ENCODE data around the gene DGKD. TPM values are rescaled to one million over a fixed set of nuclear protein-coding genes. Genes with fewer than 3 reads are reported as not detected.

The DGKD gene
- total and polyA plus RNA-seq, 2 experiments from 2014 or later = 3.9 to 4.0 TPM

DNA sequence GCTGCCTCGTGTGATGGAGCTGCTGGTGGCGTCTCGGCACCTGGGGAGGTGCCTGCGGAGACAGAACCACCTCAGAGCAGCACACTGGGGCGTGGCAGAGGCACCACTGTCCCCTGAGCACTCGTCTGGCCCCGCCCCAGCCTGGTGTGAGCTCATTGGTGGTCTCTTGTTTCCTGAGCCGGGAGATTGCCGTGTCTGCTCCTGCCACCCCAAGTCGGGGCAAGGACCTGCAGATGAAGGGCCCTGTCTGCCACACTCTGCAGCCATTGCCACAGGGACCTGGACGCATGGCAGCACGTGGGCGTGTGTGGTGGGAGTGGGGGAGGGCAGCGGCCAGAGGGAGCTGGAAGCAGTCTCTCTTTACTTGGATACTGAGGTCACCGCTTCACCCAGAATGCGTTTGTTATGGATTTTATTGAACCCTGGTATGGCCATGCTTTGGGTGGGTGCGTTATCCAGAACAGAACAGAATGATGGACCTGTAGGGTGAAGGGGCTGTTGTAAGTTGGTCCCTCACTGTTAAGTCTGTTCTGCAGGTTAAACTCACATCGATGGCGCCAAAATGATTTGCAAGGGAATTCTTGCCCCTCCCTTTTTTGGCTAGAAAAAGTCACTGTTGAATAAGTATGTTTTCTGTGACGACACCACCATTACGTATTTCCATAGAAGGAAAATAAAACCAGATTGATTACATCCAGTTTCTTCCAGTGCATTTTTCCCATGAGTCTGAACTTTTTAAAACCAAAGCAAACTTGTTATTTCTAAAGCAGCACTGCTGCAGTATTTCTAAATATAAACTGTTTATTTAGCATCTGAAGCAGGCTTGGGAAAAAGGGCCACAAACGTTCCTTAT, 120.2 kb downstream of the DGKD start:
- TF ChIP-seq EZH2phosphoT487 (IDR thresholded peaks at IDR 0.05; ENCODE audit: insufficient read depth, low read depth) (no peak), EZH2 (IDR thresholded peaks at IDR 0.05; ENCODE audit: insufficient read depth, poor library complexity, severe bottlenecking) (no peak)
- no peaks in the 10 kb centered on the region for H4K20me1 ChIP-seq (ENCODE audit: insufficient read depth)
- H3K4me1 ChIP-seq (ENCODE audit: insufficient read depth) = no peaks in the 10 kb centered on the region
- H3K36me3 ChIP-seq (ENCODE audit: low read depth) = peaks cover 4% of the 10 kb centered on the region; the same call in 1 of the 2 replicates
- no peaks in the 10 kb centered on the region for H3K27me3 ChIP-seq (replicated peaks; ENCODE audit: insufficient read depth)
- 82 to 83% methylated on average over 22 of the region's 22 CpGs for WGBS, 2 experiments (ENCODE audit: low coverage in 1 of 2, low lambda C conversion rate in 2 of 2, missing lambda C conversion rate in 2 of 2)
- no peaks in the 10 kb centered on the region for H3K9me2 ChIP-seq (ENCODE audit: insufficient read depth)
- H3K27ac ChIP-seq = no peak overlapping the region
- no peak overlapping the region for H3K9ac ChIP-seq
- in situ Hi-C loops (cut with MboI) = no loop called here
- no peaks in the 10 kb centered on the region for H3K9me3 ChIP-seq (ENCODE audit: low read depth)
- H2AFZ ChIP-seq = no peak overlapping the region
- no peaks in the 10 kb centered on the region for H3F3A ChIP-seq (ENCODE audit: insufficient read depth)
- no peak overlapping the region for H3K4me2 ChIP-seq (ENCODE audit: unreplicated experiment)
- H3K79me2 ChIP-seq (ENCODE audit: insufficient read depth) = no peaks in the 10 kb centered on the region
- no peak overlapping the region for H3K4me3 ChIP-seq
- DNase-seq = no peak

DNA sequence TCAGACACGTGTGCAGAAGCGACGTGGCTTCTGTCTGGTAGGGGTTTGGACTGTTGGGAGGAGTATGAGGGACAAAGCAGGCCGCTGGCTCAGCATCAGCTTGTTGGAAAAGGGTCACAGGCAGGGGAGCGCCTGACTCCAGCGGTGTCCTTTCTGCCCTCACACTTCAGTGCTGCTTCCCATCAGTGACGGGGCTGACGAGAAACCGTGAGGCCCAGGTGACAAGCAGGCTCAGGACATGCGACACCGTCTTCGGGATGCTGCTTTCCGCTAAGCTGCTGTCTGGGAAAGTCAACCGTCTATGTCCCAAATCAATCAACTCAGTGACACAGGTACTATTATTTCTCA, 121.7 kb downstream of the DGKD start:
- H3K9me2 ChIP-seq (ENCODE audit: insufficient read depth) = no peaks in the 10 kb centered on the region
- H3K4me3 ChIP-seq = no peak overlapping the region
- DNase-seq = no peak
- in situ Hi-C loops (cut with MboI) = no loop called here
- TF ChIP-seq EZH2 (IDR thresholded peaks at IDR 0.05; ENCODE audit: insufficient read depth, poor library complexity, severe bottlenecking) (no peak), EZH2phosphoT487 (IDR thresholded peaks at IDR 0.05; ENCODE audit: insufficient read depth, low read depth) (no peak)
- no peaks in the 10 kb centered on the region for H4K20me1 ChIP-seq (ENCODE audit: insufficient read depth)
- H3F3A ChIP-seq (ENCODE audit: insufficient read depth) = no peaks in the 10 kb centered on the region
- 91 to 92% methylated on average over 14 of the region's 14 CpGs for WGBS, 2 experiments (ENCODE audit: low coverage in 1 of 2, low lambda C conversion rate in 2 of 2, missing lambda C conversion rate in 2 of 2)
- H2AFZ ChIP-seq = no peak overlapping the region
- H3K27ac ChIP-seq = no peak overlapping the region
- no peak overlapping the region for H3K9ac ChIP-seq
- peaks cover 6% of the 10 kb centered on the region; the same call in 1 of the 2 replicates for H3K36me3 ChIP-seq (ENCODE audit: low read depth)
- no peaks in the 10 kb centered on the region for H3K9me3 ChIP-seq (ENCODE audit: low read depth)
- H3K4me2 ChIP-seq (ENCODE audit: unreplicated experiment) = no peak overlapping the region
- no peaks in the 10 kb centered on the region for H3K4me1 ChIP-seq (ENCODE audit: insufficient read depth)
- no peaks in the 10 kb centered on the region for H3K79me2 ChIP-seq (ENCODE audit: insufficient read depth)
- H3K27me3 ChIP-seq (replicated peaks; ENCODE audit: insufficient read depth) = no peaks in the 10 kb centered on the region

DNA sequence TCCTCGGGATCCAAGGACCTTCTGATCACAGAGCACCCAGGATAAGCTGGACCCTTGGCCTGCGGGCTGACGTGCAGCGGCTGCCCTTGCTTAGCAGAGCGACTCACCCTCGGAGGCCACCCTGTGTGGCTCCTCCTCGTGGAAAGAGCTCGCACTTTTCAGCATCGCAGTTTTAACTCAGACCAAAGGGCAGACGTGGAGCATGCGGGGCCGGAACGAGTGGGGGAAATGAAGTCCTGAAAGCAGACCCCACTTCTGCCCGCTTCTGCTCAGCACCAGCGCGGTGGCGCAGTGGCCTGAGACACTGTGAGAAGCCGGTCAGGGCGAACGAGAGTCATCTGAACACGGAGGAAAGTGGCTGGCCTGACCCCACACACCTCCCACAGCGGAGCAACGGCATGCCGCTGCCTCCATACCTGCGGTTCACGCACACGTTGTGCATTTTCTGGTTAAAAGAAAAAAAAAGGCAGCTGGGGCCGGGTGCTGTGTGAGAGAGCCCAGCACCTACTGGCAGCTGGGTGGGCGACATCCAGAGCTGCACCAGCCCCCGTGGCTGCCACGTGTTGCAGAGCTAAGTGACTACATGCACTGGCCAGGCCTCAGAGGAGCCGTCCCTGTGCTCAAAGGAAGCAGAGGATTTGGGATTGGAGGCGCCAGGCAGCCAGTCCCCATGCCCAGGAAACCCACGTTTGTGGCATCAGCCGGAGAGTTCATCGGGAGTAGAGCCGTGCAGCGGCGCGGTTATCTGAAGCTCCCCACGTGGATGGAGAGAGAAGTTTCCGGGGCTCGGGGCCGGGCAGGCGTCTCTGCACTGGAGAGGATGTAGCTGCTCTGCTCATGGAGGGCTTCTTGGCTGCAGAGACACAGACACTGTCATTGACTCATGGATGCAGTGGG, 122.6 kb downstream of the DGKD start:
- Histone ChIP-seq H3K9me3 (ENCODE audit: low read depth) (no peaks in the 10 kb centered on the region), H3K9me2 (ENCODE audit: insufficient read depth) (no peaks in the 10 kb centered on the region), H2AFZ (no peak overlapping the region), H3F3A (ENCODE audit: insufficient read depth) (no peaks in the 10 kb centered on the region), H3K4me2 (ENCODE audit: unreplicated experiment) (no peak overlapping the region), H3K4me3 (no peak overlapping the region), H4K20me1 (ENCODE audit: insufficient read depth) (no peaks in the 10 kb centered on the region), H3K79me2 (ENCODE audit: insufficient read depth) (no peaks in the 10 kb centered on the region), H3K9ac (no peak overlapping the region), H3K4me1 (ENCODE audit: insufficient read depth) (no peaks in the 10 kb centered on the region), H3K36me3 (ENCODE audit: low read depth) (peaks cover 9% of the 10 kb centered on the region; the same call in 1 of the 2 replicates), H3K27ac (no peak overlapping the region), H3K27me3 (replicated peaks; ENCODE audit: insufficient read depth) (no peaks in the 10 kb centered on the region)
- 98% methylated on average over 45 of the region's 45 CpGs for WGBS, 2 experiments (ENCODE audit: low coverage in 1 of 2, low lambda C conversion rate in 2 of 2, missing lambda C conversion rate in 2 of 2)
- TF ChIP-seq EZH2 (IDR thresholded peaks at IDR 0.05; ENCODE audit: insufficient read depth, poor library complexity, severe bottlenecking) (no peak), EZH2phosphoT487 (IDR thresholded peaks at IDR 0.05; ENCODE audit: insufficient read depth, low read depth) (no peak)
- in situ Hi-C loops (cut with MboI) = no loop called here
- DNase-seq = no peak

DNA sequence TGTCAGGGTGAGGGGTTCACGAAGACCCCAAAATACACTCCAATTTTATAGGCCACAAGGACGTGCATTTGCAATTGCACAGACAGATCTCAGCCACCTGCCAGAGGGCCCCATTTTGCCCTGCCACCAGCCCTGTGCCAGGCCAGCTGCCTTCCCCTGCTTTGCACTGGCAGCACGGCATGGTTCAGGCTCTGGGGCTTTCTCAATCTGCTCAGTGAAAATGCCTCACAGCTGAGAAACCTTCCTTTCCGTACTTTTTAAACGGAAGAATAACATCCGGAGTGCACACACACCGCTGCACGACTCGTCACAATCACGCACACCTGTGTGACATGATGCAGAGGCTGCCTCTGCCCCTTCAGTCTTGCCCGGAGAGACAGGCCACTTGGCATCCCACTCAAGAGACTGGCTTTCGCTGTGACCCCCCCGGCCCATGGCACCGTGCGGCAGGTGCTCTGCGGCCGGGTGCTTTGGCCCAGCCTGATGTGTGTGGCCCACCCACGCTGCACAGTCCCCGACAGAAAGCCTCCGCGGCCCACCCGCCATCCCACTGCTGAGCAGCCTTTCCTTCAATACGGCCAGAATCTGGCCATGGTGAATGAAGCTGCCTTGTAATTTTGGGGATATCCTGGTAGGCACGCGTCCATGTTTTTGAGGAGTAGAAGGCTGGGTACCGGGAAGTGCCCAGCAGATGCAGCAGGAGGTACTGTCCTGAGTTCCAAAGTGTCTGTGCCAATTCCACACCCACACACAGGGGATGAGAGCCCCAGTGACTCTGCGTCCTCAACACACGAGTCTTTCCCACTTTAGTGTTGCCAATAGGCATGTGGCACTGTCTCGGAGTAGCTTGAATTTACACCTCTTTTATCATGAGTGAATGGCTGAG, 123.5 kb downstream of the DGKD start:
- Histone ChIP-seq H2AFZ (no peak overlapping the region), H3K9ac (no peak overlapping the region), H3K27me3 (replicated peaks; ENCODE audit: insufficient read depth) (no peaks in the 10 kb centered on the region), H3K9me3 (ENCODE audit: low read depth) (no peaks in the 10 kb centered on the region), H3K79me2 (ENCODE audit: insufficient read depth) (no peaks in the 10 kb centered on the region), H3K27ac (no peak overlapping the region), H4K20me1 (ENCODE audit: insufficient read depth) (no peaks in the 10 kb centered on the region), H3K36me3 (ENCODE audit: low read depth) (peaks cover 16% of the 10 kb centered on the region; the same call in 1 of the 2 replicates), H3K4me1 (ENCODE audit: insufficient read depth) (no peaks in the 10 kb centered on the region), H3F3A (ENCODE audit: insufficient read depth) (no peaks in the 10 kb centered on the region), H3K9me2 (ENCODE audit: insufficient read depth) (no peaks in the 10 kb centered on the region), H3K4me3 (no peak overlapping the region), H3K4me2 (ENCODE audit: unreplicated experiment) (no peak overlapping the region)
- in situ Hi-C loops (cut with MboI) = no loop called here
- 96 to 97% methylated on average over 29 of the region's 29 CpGs for WGBS, 2 experiments (ENCODE audit: low coverage in 1 of 2, low lambda C conversion rate in 2 of 2, missing lambda C conversion rate in 2 of 2)
- DNase-seq = no peak
- TF ChIP-seq EZH2phosphoT487 (IDR thresholded peaks at IDR 0.05; ENCODE audit: insufficient read depth, low read depth) (no peak), EZH2 (IDR thresholded peaks at IDR 0.05; ENCODE audit: insufficient read depth, poor library complexity, severe bottlenecking) (no peak)

All from GM23248 (cell line).